GM12873 (cell line): ENCODE results near the gene KCTD8.

ENCODE experiments used
- CTCF ChIP-seq: IDR thresholded peaks from 2 replicates; pipeline ENCODE4 v1.5.1; 2012; ENCODE audit warnings: low read depth, mild to moderate bottlenecking, moderate library complexity, low read length, control low read depth; ENCODE audit not compliant: insufficient read depth; ENCODE audit errors: missing control alignments

Gene KCTD8

GRCh38 chr4:44196796-44197195 is 251.8 kb downstream of the KCTD8 start:
- no peak for TF ChIP-seq CTCF

DNA sequence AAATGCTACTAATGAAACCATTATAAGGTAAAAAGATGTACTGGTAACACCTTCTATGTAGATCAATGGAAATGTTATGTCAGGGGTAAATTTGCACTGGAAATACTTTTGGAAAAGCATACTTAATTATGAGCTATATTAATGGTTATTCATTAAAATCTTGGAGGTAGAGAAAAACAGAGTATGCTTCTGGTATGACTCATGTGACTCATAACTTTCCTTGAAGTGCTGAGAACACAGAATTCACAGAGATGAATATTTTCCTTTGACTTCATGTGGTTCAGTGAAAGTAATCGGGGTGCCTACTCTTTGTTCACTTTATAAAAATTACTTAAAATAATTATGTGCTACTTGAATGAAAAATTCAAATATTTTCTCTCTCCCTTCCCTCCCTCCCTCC is 254.2 kb downstream of the KCTD8 start:
- no peak for TF ChIP-seq CTCF

GRCh38 chr4:44186850-44187246 is 261.8 kb downstream of the KCTD8 start:
- TF ChIP-seq CTCF: no peak

DNA sequence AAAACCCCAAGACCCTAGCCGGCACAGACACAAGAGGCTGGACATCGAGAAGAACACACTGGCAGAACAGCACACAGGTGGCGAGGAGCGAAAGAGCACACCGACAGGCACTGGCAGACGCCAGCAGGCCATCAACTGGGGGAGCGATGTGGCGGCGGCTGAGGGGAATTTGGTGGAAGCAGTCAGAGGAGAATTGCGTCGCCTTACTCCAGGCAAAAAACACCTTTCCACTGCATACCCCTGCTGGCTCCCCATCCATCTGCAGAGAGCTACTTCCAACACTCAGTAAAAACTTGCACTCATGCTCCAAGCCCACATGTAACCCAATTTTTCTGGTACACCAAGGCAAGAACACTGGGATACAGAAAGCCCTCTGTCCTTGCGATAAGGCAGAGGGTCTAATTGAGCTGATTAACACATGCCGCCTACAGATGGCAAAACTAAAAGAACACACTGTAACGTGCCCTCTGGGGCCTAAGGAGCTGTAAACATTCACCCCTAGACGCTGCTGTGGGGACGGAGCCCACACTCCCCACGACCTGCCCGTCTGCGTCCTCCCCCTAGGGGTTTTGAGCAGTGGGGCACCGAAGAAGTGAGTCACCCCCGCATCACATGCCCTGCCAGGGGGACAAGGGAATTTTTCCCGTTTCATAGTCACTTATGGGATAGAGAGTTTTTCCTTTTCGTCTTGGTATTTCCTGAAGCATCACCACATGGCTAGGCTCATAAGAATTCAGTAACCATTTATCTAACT is 262.3 kb downstream of the KCTD8 start:
- TF ChIP-seq CTCF: peak; percentile 4

DNA sequence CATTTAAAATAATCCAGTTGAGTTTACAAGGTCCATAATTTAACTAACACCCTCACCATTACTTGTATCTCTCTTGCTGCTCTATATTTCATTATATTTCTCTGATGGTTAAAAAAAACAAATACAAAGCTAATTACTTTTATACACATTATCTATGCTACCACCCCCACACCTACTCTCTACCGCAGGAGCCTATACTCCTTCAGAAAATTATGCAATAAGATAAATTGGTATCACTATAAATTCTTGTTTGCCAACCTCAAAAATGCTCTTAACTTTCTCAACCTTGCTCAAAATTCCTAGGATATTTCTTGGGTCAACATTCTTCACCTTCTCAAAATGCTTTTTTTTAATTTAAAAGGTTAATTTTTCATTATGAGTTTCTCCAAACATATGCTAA is 282.7 kb downstream of the KCTD8 start:
- TF ChIP-seq CTCF: no peak

DNA sequence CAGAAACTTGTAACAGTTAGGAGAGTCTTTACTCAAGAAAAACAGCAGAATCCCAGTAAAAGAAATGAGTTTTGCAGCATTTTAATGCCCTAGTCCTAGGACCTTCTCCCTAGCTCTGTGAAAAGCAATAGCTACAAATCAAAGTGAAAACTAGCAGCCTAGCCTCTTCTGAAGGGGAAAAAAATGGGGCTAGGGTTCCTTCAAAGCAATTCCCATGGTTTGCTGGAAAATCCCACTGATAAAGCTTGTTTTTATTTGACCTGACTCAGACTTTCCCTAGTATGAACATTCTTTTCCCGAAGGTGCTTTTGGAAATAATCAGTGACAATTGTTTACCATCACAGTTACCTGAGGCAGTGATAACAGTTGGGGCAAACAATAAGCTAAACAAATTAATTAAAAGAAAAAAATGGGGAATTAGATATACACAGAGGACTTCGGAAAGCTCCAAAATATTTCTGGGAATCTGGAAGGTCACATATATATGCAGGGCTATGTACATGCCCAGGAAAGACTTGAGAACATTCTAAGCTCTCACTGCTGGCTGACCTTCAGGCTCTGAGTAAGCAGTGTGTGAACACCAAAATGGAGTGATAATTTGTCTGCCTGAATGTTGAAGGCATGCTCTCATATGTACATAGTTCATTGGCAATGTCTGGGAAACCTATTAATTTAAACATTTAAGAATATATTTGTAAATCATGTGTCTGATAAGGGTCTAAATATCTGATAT is 285.9 kb downstream of the KCTD8 start:
- TF ChIP-seq CTCF: no peak

- TF ChIP-seq CTCF: no peak
Measured at GRCh38 chr4:44161756-44162155, 286.9 kb downstream of the KCTD8 start.
